Esophagus squamous epithelium (tissue), 4 donors: ENCODE measurements around the gene OOSP4B.

Experiments used
- CTCF ChIP-seq, 6 experiments: fragments of 450-650 bp in 4 of 6; fragments of 200-600 bp in 2 of 6; sonication (generic) in 2 of 6; IDR thresholded peaks; one replicate each; pipeline ENCODE4 v1.5.1; 2016 to 2019; ENCODE audit warnings: antibody characterized with exemption in 6 of 6, mild to moderate bottlenecking in 4 of 6, moderate library complexity in 4 of 6
- POLR2A ChIP-seq, 4 donors: fragments of 450-650 bp; IDR thresholded peaks; one replicate each; pipeline ENCODE4 v1.6.1; 2017; ENCODE audit warnings: antibody characterized with exemption in 4 of 4, mild to moderate bottlenecking in 4 of 4, moderate library complexity in 3 of 4

- TF ChIP-seq POLR2A (IDR thresholded peaks at IDR 0.05), result no peak
- no peak for TF ChIP-seq CTCF (IDR thresholded peaks at IDR 0.05)
These were observed at the start of gene OOSP4B for GRCh38 chr11:60016881-60017280.
